H1 (cell line): Measurements from ENCODE around the gene SLC8B1. TPM values are rescaled to one million over a fixed set of nuclear protein-coding genes. Genes with fewer than 3 reads are reported as not detected.

Source experiments
- CTCF ChIA-PET: fragments of 300-600 bp; sonication (Branson Sonifier 250); formaldehyde crosslinking; loops from one replicate; lab custom pipeline; 2021; ENCODE audit not compliant: partially characterized antibody; lab: Charles Lee
- POLR2A ChIA-PET: fragments of 300-600 bp; sonication (Branson Sonifier 250); formaldehyde crosslinking; loops from one replicate; lab custom pipeline; 2021; ENCODE audit warnings: inconsistent platforms; ENCODE audit not compliant: partially characterized antibody; lab: Charles Lee
- DNase-seq, 2 experiments: peaks; one replicate each; pipeline versions ENCODE4 v3.0.0 to v3.0.0-alpha.2; 2010 to 2022; ENCODE audit warnings: low spot score in 2 of 2, low read depth in 1 of 2, mixed read lengths in 1 of 2
- FAIRE-seq: peaks from 2 replicates; lab custom pipeline; 2011; peaks lifted over from hg19 to GRCh38; lab: Jason Lieb, UNC
- H2AFZ ChIP-seq: 2 replicates; pipeline ENCODE4 v1.8.1; 2012; ENCODE audit warnings: low read length, inconsistent platforms
- H2AK5ac ChIP-seq: 2 replicates; pipeline ENCODE4 v1.6.1; 2013; ENCODE audit warnings: low read depth, low read length
- H2BK120ac ChIP-seq: replicated peaks from 2 replicates; pipeline ENCODE3; 2013; ENCODE audit warnings: low read depth, low read length, inconsistent platforms
- H2BK12ac ChIP-seq: 2 replicates; pipeline ENCODE4 v1.6.1; 2013; ENCODE audit warnings: low read depth, low read length
- H2BK15ac ChIP-seq: 2 replicates; pipeline ENCODE4 v1.6.1; 2013; ENCODE audit warnings: low read length
- H2BK20ac ChIP-seq: 2 replicates; pipeline ENCODE4 v1.6.1; 2013; ENCODE audit warnings: low read length
- H2BK5ac ChIP-seq: 2 replicates; pipeline ENCODE4 v1.6.1; 2013; ENCODE audit warnings: low read depth, low read length
- H3K14ac ChIP-seq: 2 replicates; pipeline ENCODE4 v1.6.1; 2013; ENCODE audit warnings: inconsistent platforms; ENCODE audit not compliant: insufficient read length
- H3K18ac ChIP-seq: 2 replicates; pipeline ENCODE4 v1.6.1; 2013; ENCODE audit warnings: low read length; ENCODE audit errors: extremely low read depth
- H3K23ac ChIP-seq: 2 replicates; pipeline ENCODE4 v1.6.1; 2013; ENCODE audit warnings: inconsistent platforms; ENCODE audit not compliant: insufficient read length
- H3K23me2 ChIP-seq: 2 replicates; pipeline ENCODE4 v1.6.1; 2013; ENCODE audit warnings: low read depth, low read length
- H3K27ac ChIP-seq: 2 replicates; pipeline ENCODE4 v1.6.1; 2011; ENCODE audit warnings: low read depth, low read length, inconsistent platforms
- H3K27me3 ChIP-seq, 4 experiments: replicated peaks in 1 of 4; 1 replicate in 1 of 4; 2 replicates in 3 of 4; pipeline versions ENCODE4 v1.6.1 to v1.8.1; 2011 to 2013; ENCODE audit warnings: low read length in 3 of 4, mild to moderate bottlenecking in 3 of 4, inconsistent platforms in 2 of 4, mixed read lengths in 2 of 4, moderate library complexity in 1 of 4; ENCODE audit not compliant: control insufficient read depth in 3 of 4, insufficient read depth in 3 of 4; ENCODE audit errors: extremely low read depth in 1 of 4
- H3K36me3 ChIP-seq, 4 experiments: 2 replicates each; pipeline versions ENCODE4 v1.6.1 to v1.8.1; 2011 to 2013; ENCODE audit warnings: mild to moderate bottlenecking in 4 of 4, low read length in 3 of 4, moderate library complexity in 2 of 4, control low read depth in 1 of 4, inconsistent platforms in 1 of 4; ENCODE audit not compliant: insufficient read depth in 4 of 4, control insufficient read depth in 2 of 4
- H3K4ac ChIP-seq: replicated peaks from 2 replicates; pipeline ENCODE3; 2013; ENCODE audit warnings: low read length, low read depth, mixed read lengths, inconsistent platforms; ENCODE audit not compliant: insufficient read length
- H3K4me1 ChIP-seq, 4 experiments: replicated peaks in 1 of 4; 1 replicate in 1 of 4; 2 replicates in 3 of 4; pipeline versions ENCODE4 v1.6.1 to v1.8.1; 2011 to 2013; ENCODE audit warnings: low read length in 3 of 4, inconsistent platforms in 2 of 4, mixed read lengths in 1 of 4; ENCODE audit not compliant: insufficient read depth in 4 of 4, control insufficient read depth in 3 of 4
- H3K4me2 ChIP-seq, 2 experiments: 2 replicates each; pipeline versions ENCODE4 v1.6.1 to v1.8.1; 2011 to 2013; ENCODE audit warnings: low read depth in 2 of 2, low read length in 2 of 2, control low read depth in 1 of 2, inconsistent platforms in 1 of 2, mild to moderate bottlenecking in 1 of 2; ENCODE audit not compliant: insufficient read depth in 1 of 2
- H3K4me3 ChIP-seq, 4 experiments: fragments of 200-600, 300-600 bp in 1 of 4; sonication (generic), shearing (Covaris generic), sonication (Bioruptor Twin) in 1 of 4; 2 replicates each; pipeline versions ENCODE4 v1.5.1 to v1.8.1; 2011 to 2016; ENCODE audit warnings: low read length in 4 of 4, low read depth in 3 of 4, control low read depth in 2 of 4, inconsistent platforms in 2 of 4, mild to moderate bottlenecking in 2 of 4, mixed read lengths in 1 of 4, moderate library complexity in 1 of 4; ENCODE audit not compliant: insufficient read depth in 2 of 4; ENCODE audit errors: extremely low read depth in 1 of 4
- H3K56ac ChIP-seq: replicated peaks from 2 replicates; pipeline ENCODE3; 2013; ENCODE audit warnings: low read depth, mild to moderate bottlenecking, mixed read lengths, low read length, inconsistent platforms; ENCODE audit not compliant: insufficient read length
- H3K79me1 ChIP-seq: 2 replicates; pipeline ENCODE4 v1.6.1; 2013; ENCODE audit warnings: low read depth, low read length, control low read depth
- H3K79me2 ChIP-seq, 2 experiments: 2 replicates each; pipeline versions ENCODE4 v1.6.1 to v1.8.1; 2012 to 2013; ENCODE audit warnings: low read length in 2 of 2, mild to moderate bottlenecking in 2 of 2, inconsistent platforms in 1 of 2; ENCODE audit not compliant: insufficient read depth in 2 of 2, control insufficient read depth in 1 of 2
- H3K9ac ChIP-seq, 4 experiments: replicated peaks in 1 of 4; 1 replicate in 1 of 4; 2 replicates in 3 of 4; pipeline versions ENCODE4 v1.6.1 to v1.8.1; 2011 to 2013; ENCODE audit warnings: low read depth in 3 of 4, low read length in 3 of 4, control low read depth in 2 of 4, mild to moderate bottlenecking in 2 of 4, moderate library complexity in 2 of 4, inconsistent platforms in 1 of 4; ENCODE audit errors: extremely low read depth in 1 of 4
- H3K9me3 ChIP-seq, 2 experiments: 2 replicates each; pipeline versions ENCODE4 v1.6.1 to v1.8.1; 2012 to 2013; ENCODE audit warnings: mild to moderate bottlenecking in 2 of 2, moderate library complexity in 2 of 2, control low read depth in 1 of 2, inconsistent platforms in 1 of 2, low read depth in 1 of 2, low read length in 1 of 2, mixed read lengths in 1 of 2; ENCODE audit not compliant: insufficient read depth in 2 of 2
- H4K20me1 ChIP-seq, 2 experiments: replicated peaks in 1 of 2; 2 replicates each; pipeline versions ENCODE3 to v1.8.1; 2011 to 2013; ENCODE audit warnings: inconsistent platforms in 2 of 2, low read length in 2 of 2, mild to moderate bottlenecking in 1 of 2; ENCODE audit not compliant: insufficient read depth in 2 of 2, control insufficient read depth in 1 of 2
- H4K5ac ChIP-seq: 2 replicates; pipeline ENCODE4 v1.6.1; 2013; ENCODE audit warnings: low read length, low read depth, mixed read lengths, inconsistent platforms; ENCODE audit not compliant: insufficient read length
- H4K8ac ChIP-seq: 2 replicates; pipeline ENCODE4 v1.8.0; 2013; ENCODE audit warnings: mild to moderate bottlenecking, moderate library complexity, low read length, inconsistent platforms; ENCODE audit not compliant: insufficient read depth; ENCODE audit errors: extremely low read depth
- H4K91ac ChIP-seq: replicated peaks from 2 replicates; pipeline ENCODE3; 2013; ENCODE audit warnings: low read length, mixed read lengths, inconsistent platforms; ENCODE audit not compliant: insufficient read length
- BCL11A ChIP-seq, 2 experiments: IDR thresholded peaks; one replicate each; pipeline ENCODE4 v1.6.1; 2011; ENCODE audit warnings: low read depth in 2 of 2, low read length in 2 of 2, mild to moderate bottlenecking in 2 of 2
- WGBS, 2 experiments: shearing (Covaris generic) in 1 of 2; methylation state at CpG; one replicate each; pipeline versions ENCODE4 v1.1.6 to v1.1.7; 2013 to 2015; ENCODE audit warnings: low lambda C conversion rate in 2 of 2, mixed read lengths in 2 of 2, inconsistent platforms in 1 of 2, low coverage in 1 of 2, missing lambda C conversion rate in 1 of 2; ENCODE audit not compliant: insufficient replicate concordance in 2 of 2, insufficient coverage in 1 of 2, insufficient read length in 1 of 2; ENCODE audit errors: extremely low coverage in 1 of 2, missing lambda C conversion rate in 1 of 2; 5-methylcytosine and 5-hydroxymethylcytosine counted together
- polyA plus RNA-seq, 7 experiments: library from polyadenylated mRNA; depleted of rRNA in 3 of 7; stranded (reverse) in 5 of 7; unstranded in 2 of 7; fragments of >200 nt in 5 of 7; fragments of 200-250 nt in 2 of 7; gene quantifications; 1 replicate in 5 of 7; 2 replicates in 1 of 7; 4 replicates in 1 of 7; pipeline versions ENCODE4 v1.2.1 to v1.2.3, GENCODE V29; 2011 to 2013; ENCODE audit warnings: missing spikeins in 2 of 7, mixed read lengths in 2 of 7
- total RNA-seq: library from RNA; stranded (reverse); fragmentation: NEBNext Ultra II Directional; extraction: Animal tissue kit (Norgen Biotek cat#: 25700); gene quantifications from 2 replicates; pipeline ENCODE4 v1.2.1, GENCODE V29; 2021

The SLC8B1 gene
- total and polyA plus RNA-seq, 2 of the 8 experiments (the other 6 are each of a cell fraction or from before 2014, with no cell fraction given), result 11.2 to 19.1 TPM

DNA sequence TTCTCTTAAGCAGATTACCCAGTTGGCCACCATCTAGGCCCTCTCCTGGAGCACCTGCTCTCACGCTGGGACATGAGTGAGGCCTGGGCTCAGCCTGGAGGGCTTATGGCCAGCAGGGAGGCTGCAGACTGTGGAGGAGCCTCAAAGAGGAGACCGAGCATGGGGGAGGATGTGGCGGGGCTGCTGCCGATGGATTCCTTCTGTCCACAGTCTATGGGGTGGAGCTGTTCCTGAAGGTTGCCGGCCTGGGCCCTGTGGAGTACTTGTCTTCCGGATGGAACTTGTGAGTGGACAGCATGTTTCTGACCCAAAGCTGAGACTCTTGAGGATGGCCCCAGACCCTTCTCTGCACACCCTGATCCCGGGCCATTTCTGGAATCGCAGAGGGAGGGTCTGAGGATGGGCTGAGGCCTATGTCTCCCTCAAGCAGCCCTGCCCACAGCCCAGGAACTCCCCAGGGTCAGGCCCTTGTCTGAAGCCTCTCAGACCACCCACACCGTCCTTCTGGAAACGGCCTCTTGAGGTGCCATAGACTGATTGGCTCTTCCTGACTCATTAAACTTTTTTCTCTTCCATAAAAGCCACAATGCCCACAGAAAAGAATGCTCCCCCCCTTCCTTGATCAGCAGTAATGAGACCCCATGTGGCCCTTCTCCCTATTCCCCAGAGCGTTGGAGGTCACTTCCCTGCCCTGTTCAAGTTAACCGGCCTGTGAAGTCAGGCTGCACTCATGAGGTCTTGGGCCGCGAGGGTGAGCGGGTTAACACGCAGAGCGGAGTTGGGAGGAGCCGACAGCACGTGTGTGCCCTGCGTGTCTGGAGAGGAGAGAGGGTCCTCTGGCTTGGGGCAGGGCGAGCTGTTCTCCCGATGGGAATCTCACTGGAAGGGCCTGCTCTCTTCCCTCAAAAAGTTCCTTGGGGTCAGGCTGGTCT is 49.0 kb downstream of the SLC8B1 start:
- H2BK120ac ChIP-seq, result no peak overlapping the region

More for the DNA sequence above, 49.0 kb downstream of the SLC8B1 start:
- FAIRE-seq, result no peak
- Histone ChIP-seq H3K23me2 (no peaks in the 10 kb centered on the region), H3K4me1 (no peaks in the 10 kb centered on the region), H3K18ac (no peak overlapping the region), H3K9ac (no peak overlapping the region), H2BK12ac (no peak overlapping the region), H3K79me1 (no peaks in the 10 kb centered on the region), H3K27ac (no peak overlapping the region; the same call in 1 of the 2 replicates), H2BK5ac (no peak overlapping the region), H4K20me1 (no peaks in the 10 kb centered on the region), H2AK5ac (no peak overlapping the region), H4K5ac (no peak overlapping the region), H3K36me3 (no peaks in the 10 kb centered on the region), H3K4ac (no peak overlapping the region), H3K27me3 (no peaks in the 10 kb centered on the region), H3K9me3 (no peaks in the 10 kb centered on the region), H3K4me2 (no peak overlapping the region), H3K79me2 (no peaks in the 10 kb centered on the region), H3K14ac (no peak overlapping the region), H3K23ac (no peak overlapping the region), H2AFZ (no peak overlapping the region), H2BK15ac (no peak overlapping the region), H2BK20ac (no peak overlapping the region), H3K56ac (no peak overlapping the region), H3K4me3 (no peak overlapping the region), H4K91ac (no peak overlapping the region), H4K8ac (0 out of 2 replicates have a peak overlapping the region, but pooled peaks have one; percentile 3)
- ChIA-PET CTCF (interaction anchor here (1.0 to 2.3 kb wide), 3 partner anchors 9 to 97 kb away, joined by 3 to 8 read pairs (median 3); no protein-coding TSS in a partner anchor), POLR2A (interaction anchor here (2.0 kb wide), 1 partner anchor 9 kb away, joined by 6 read pairs; no protein-coding TSS in a partner anchor)
- no peak for TF ChIP-seq BCL11A (IDR thresholded peaks at IDR 0.05; ENCODE audit: low read depth in 2 of 2, low read length in 2 of 2)
- no peak for DNase-seq
- 94% methylated on average over 22 of the region's 22 CpGs; no CpG with 5 or more reads in 1 of the 2 experiments for WGBS, 2 experiments
